Measurements from ENCODE around the gene SLC25A53.

The SLC25A53 gene

GRCh38 chrX:104193485-104193884, 36.7 kb upstream of the SLC25A53 start:
- TF ChIP-seq TAF1 (IDR thresholded peaks at IDR 0.05; ENCODE audit: borderline replicate concordance, insufficient read depth, low read length): no peak
- TF ChIP-seq POLR2AphosphoS5 (IDR thresholded peaks at IDR 0.05; ENCODE audit: low read depth, low read length): no peak
- TF ChIP-seq REST (IDR thresholded peaks at IDR 0.05; ENCODE audit: insufficient read depth in 1 of 2, low read depth in 2 of 2, low read length in 2 of 2): no peak
- no peak for TF ChIP-seq SIN3A (IDR thresholded peaks at IDR 0.05; ENCODE audit: borderline replicate concordance, insufficient read depth, low read length)
- TF ChIP-seq FOXP2 (optimal IDR thresholded peaks at IDR 0.05; ENCODE audit: borderline replicate concordance, extremely low read depth, extremely low read length, insufficient read depth): no peak

- TF ChIP-seq REST (IDR thresholded peaks at IDR 0.05; ENCODE audit: insufficient read depth in 1 of 2, low read depth in 2 of 2, low read length in 2 of 2) (no peak), FOXP2 (optimal IDR thresholded peaks at IDR 0.05; ENCODE audit: borderline replicate concordance, extremely low read depth, extremely low read length, insufficient read depth) (no peak), POLR2AphosphoS5 (IDR thresholded peaks at IDR 0.05; ENCODE audit: low read depth, low read length) (no peak), SIN3A (IDR thresholded peaks at IDR 0.05; ENCODE audit: borderline replicate concordance, insufficient read depth, low read length) (no peak)
These were observed 33.0 kb upstream of the SLC25A53 start for GRCh38 chrX:104189837-104190236.

GRCh38 chrX:104187931-104188330, 31.1 kb upstream of the SLC25A53 start:
- no peak for TF ChIP-seq SIN3A (IDR thresholded peaks at IDR 0.05; ENCODE audit: borderline replicate concordance, insufficient read depth, low read length)
- TF ChIP-seq REST (IDR thresholded peaks at IDR 0.05; ENCODE audit: insufficient read depth in 1 of 2, low read depth in 2 of 2, low read length in 2 of 2): no peak
- TF ChIP-seq FOXP2 (optimal IDR thresholded peaks at IDR 0.05; ENCODE audit: borderline replicate concordance, extremely low read depth, extremely low read length, insufficient read depth): no peak
- TF ChIP-seq TAF1 (IDR thresholded peaks at IDR 0.05; ENCODE audit: borderline replicate concordance, insufficient read depth, low read length): no peak
- no peak for TF ChIP-seq POLR2AphosphoS5 (IDR thresholded peaks at IDR 0.05; ENCODE audit: low read depth, low read length)

GRCh38 chrX:104183685-104184084, 26.9 kb upstream of the SLC25A53 start:
- TF ChIP-seq POLR2AphosphoS5 (IDR thresholded peaks at IDR 0.05; ENCODE audit: low read depth, low read length): no peak
- no peak for TF ChIP-seq FOXP2 (optimal IDR thresholded peaks at IDR 0.05; ENCODE audit: borderline replicate concordance, extremely low read depth, extremely low read length, insufficient read depth)
- no peak for TF ChIP-seq TAF1 (IDR thresholded peaks at IDR 0.05; ENCODE audit: borderline replicate concordance, insufficient read depth, low read length)
- TF ChIP-seq SIN3A (IDR thresholded peaks at IDR 0.05; ENCODE audit: borderline replicate concordance, insufficient read depth, low read length): no peak
- TF ChIP-seq REST (IDR thresholded peaks at IDR 0.05; ENCODE audit: insufficient read depth in 1 of 2, low read depth in 2 of 2, low read length in 2 of 2): no peak

- no peak for TF ChIP-seq REST (IDR thresholded peaks at IDR 0.05; ENCODE audit: insufficient read depth in 1 of 2, low read depth in 2 of 2, low read length in 2 of 2)
- TF ChIP-seq SIN3A (IDR thresholded peaks at IDR 0.05; ENCODE audit: borderline replicate concordance, insufficient read depth, low read length): no peak
- TF ChIP-seq FOXP2 (optimal IDR thresholded peaks at IDR 0.05; ENCODE audit: borderline replicate concordance, extremely low read depth, extremely low read length, insufficient read depth): no peak
- no peak for TF ChIP-seq TAF1 (IDR thresholded peaks at IDR 0.05; ENCODE audit: borderline replicate concordance, insufficient read depth, low read length)
- no peak for TF ChIP-seq POLR2AphosphoS5 (IDR thresholded peaks at IDR 0.05; ENCODE audit: low read depth, low read length)
These were observed 17.0 kb upstream of the SLC25A53 start for GRCh38 chrX:104173841-104174240.

Measured in PFSK-1 (cell line).